HCT116 (cell line): ENCODE results near the gene RRAS2. TPM values are rescaled to one million over a fixed set of nuclear protein-coding genes. Genes with fewer than 3 reads are reported as not detected.
A peak's percentile ranks its signal among the peaks of the same experiment; 100 is the strongest.

Experiments used
- ATAC-seq: fragments of 200-7000 bp; cut with Tn5 transposase; 2 replicates; pipeline ENCODE4 v1.9.1; 2020; ENCODE audit warnings: mild to moderate bottlenecking, moderate library complexity
- BruUV-seq: library from RNA; stranded (reverse); fragments of 400-500 nt; replicated peaks from 2 replicates; lab custom pipeline; 2021; lab: Mats Ljungman, UMichigan
- CTCF ChIA-PET: fragments of 300-600 bp; sonication (Branson Sonifier 250); formaldehyde crosslinking; loops from one replicate; lab custom pipeline; 2021; ENCODE audit warnings: antibody characterized with exemption; lab: Charles Lee
- POLR2A ChIA-PET: fragments of 300-600, 350-600 bp; sonication (Branson Sonifier 250); formaldehyde crosslinking; loops from one replicate; lab custom pipeline; 2021; ENCODE audit warnings: antibody characterized with exemption; lab: Charles Lee
- RAD21 ChIA-PET, 2 experiments: fragments of 300-600 bp; sonication (Branson Sonifier 250); formaldehyde crosslinking; loops; one replicate each; lab custom pipeline; 2023; ENCODE audit warnings: low total read pairs in 2 of 2; ENCODE audit not compliant: uncharacterized antibody in 2 of 2, unreplicated experiment in 2 of 2, low non-redundant PET in 1 of 2; lab: Charles Lee
- DNase-seq: peaks from one replicate; pipeline ENCODE4 v3.0.0-alpha.2; 2010; ENCODE audit warnings: low read depth, low spot score
- H2AFZ ChIP-seq: fragments of 200-600 bp; shearing (Covaris generic), sonication (generic); 2 replicates; pipeline ENCODE4 v1.6.1; 2017; ENCODE audit warnings: low read depth, mixed run types, mixed read lengths, antibody characterized with exemption, low read length; ENCODE audit not compliant: poor library complexity, severe bottlenecking
- H3K27ac ChIP-seq: 2 replicates; pipeline ENCODE4 v1.5.1; 2012; ENCODE audit warnings: low read depth, low read length
- H3K27me3 ChIP-seq: fragments of 200-600 bp; sonication (generic); 2 replicates; pipeline ENCODE4 v1.6.1; 2016; ENCODE audit warnings: mixed run types, low read length, mixed read lengths; ENCODE audit not compliant: insufficient read depth
- H3K36me3 ChIP-seq, 2 experiments: fragments of 200-500 bp in 1 of 2; fragments of 200-600 bp in 1 of 2; sonication (Bioruptor generic) in 1 of 2; sonication (generic) in 1 of 2; 2 replicates each; pipeline versions ENCODE4 v1.5.1 to v1.6.1; 2014 to 2016; ENCODE audit warnings: low read length in 2 of 2, inconsistent platforms in 1 of 2, mixed read lengths in 1 of 2, mixed run types in 1 of 2; ENCODE audit not compliant: insufficient read depth in 2 of 2, control insufficient read depth in 1 of 2
- H3K4me1 ChIP-seq, 2 experiments: fragments of 200-600 bp in 1 of 2; sonication (generic) in 1 of 2; 2 replicates each; pipeline versions ENCODE4 v1.5.1 to v1.6.1; 2012 to 2017; ENCODE audit warnings: low read length in 2 of 2, inconsistent platforms in 1 of 2, mild to moderate bottlenecking in 1 of 2, mixed read lengths in 1 of 2, mixed run types in 1 of 2, moderate library complexity in 1 of 2; ENCODE audit not compliant: insufficient read depth in 2 of 2, control insufficient read depth in 1 of 2
- H3K4me2 ChIP-seq: fragments of 200-600 bp; sonication (generic); 2 replicates; pipeline ENCODE4 v1.6.1; 2017; ENCODE audit warnings: mixed run types, low read length, mixed read lengths
- H3K4me3 ChIP-seq, 2 experiments: fragments of 200-600 bp in 1 of 2; sonication (generic) in 1 of 2; replicated peaks in 1 of 2; 2 replicates each; pipeline ENCODE4 v1.5.1; 2011 to 2016; ENCODE audit warnings: low read length in 2 of 2, control low read depth in 1 of 2, low read depth in 1 of 2, mild to moderate bottlenecking in 1 of 2, mixed read lengths in 1 of 2, mixed run types in 1 of 2
- H3K79me2 ChIP-seq: fragments of 200-600 bp; sonication (generic); 2 replicates; pipeline ENCODE4 v1.6.1; 2017; ENCODE audit warnings: mild to moderate bottlenecking, mixed run types, low read length, moderate library complexity, mixed read lengths; ENCODE audit not compliant: insufficient read depth
- H3K9ac ChIP-seq: fragments of 200-600 bp; sonication (generic); 2 replicates; pipeline ENCODE4 v1.6.1; 2016; ENCODE audit warnings: low read length, mixed read lengths
- H3K9me2 ChIP-seq: fragments of 200-600 bp; sonication (generic), shearing (Covaris generic); 2 replicates; pipeline ENCODE4 v1.6.1; 2017; ENCODE audit warnings: mixed run types, mild to moderate bottlenecking, moderate library complexity; ENCODE audit not compliant: insufficient read depth
- H3K9me3 ChIP-seq, 2 experiments: fragments of 200-500 bp in 1 of 2; fragments of 200-600 bp in 1 of 2; sonication (Bioruptor generic) in 1 of 2; sonication (generic) in 1 of 2; 2 replicates each; pipeline ENCODE4 v1.6.1; 2014 to 2017; ENCODE audit warnings: low read length in 2 of 2, mixed read lengths in 2 of 2, inconsistent platforms in 1 of 2, low read depth in 1 of 2, mild to moderate bottlenecking in 1 of 2, mixed run types in 1 of 2, moderate library complexity in 1 of 2; ENCODE audit not compliant: control insufficient read depth in 1 of 2, insufficient read depth in 1 of 2
- H4K20me1 ChIP-seq: fragments of 200-600 bp; sonication (generic), shearing (Covaris generic); 2 replicates; pipeline ENCODE4 v1.6.1; 2017; ENCODE audit warnings: mixed run types, mild to moderate bottlenecking, moderate library complexity; ENCODE audit not compliant: insufficient read depth
- CEBPB ChIP-seq: IDR thresholded peaks from 2 replicates; pipeline ENCODE4 v1.6.1; 2012; ENCODE audit warnings: low read depth
- CTCF ChIP-seq, 3 experiments: fragments of 200-600 bp in 1 of 3; sonication (generic) in 1 of 3; IDR thresholded peaks in 2 of 3; conservative IDR thresholded peaks in 1 of 3; 2 replicates each; pipeline ENCODE4 v1.5.1; 2012 to 2017; ENCODE audit warnings: low read depth in 2 of 3, low read length in 2 of 3, antibody characterized with exemption in 1 of 3, borderline replicate concordance in 1 of 3, control low read depth in 1 of 3, mild to moderate bottlenecking in 1 of 3, mixed read lengths in 1 of 3, mixed run types in 1 of 3, moderate library complexity in 1 of 3; ENCODE audit not compliant: insufficient read depth in 1 of 3
- FOSL1 ChIP-seq: IDR thresholded peaks from 2 replicates; pipeline ENCODE4 v1.6.1; 2012; ENCODE audit warnings: low read depth
- intact Hi-C: fragments of 100-400 bp; cut with micrococcal nuclease; formaldehyde crosslinking; loops from 2 replicates; pipeline ENCODE4 v1.10.0; 2022
- total RNA-seq: library from RNA; stranded (reverse); gene quantifications from one replicate; pipeline ENCODE4 v1.2.1, GENCODE V29; 2021; ENCODE audit not compliant: unreplicated experiment
- TF ChIP-seq, protein P1 (sequence below): IDR thresholded peaks from 2 replicates; pipeline ENCODE4 v1.6.1; 2012
- TF ChIP-seq, protein P2 (sequence below): IDR thresholded peaks from 2 replicates; pipeline ENCODE4 v1.6.1; 2012; ENCODE audit warnings: low read depth

Gene RRAS2
- total RNA-seq, 1 experiment from 2014 or later: 54.5 TPM

- no peaks in the 10 kb centered on the region for H3K79me2 ChIP-seq
- RAD21 ChIA-PET: no interaction called here
- POLR2A ChIA-PET: no interaction called here
- H3K4me1 ChIP-seq: peaks cover 3 to 17% of the 10 kb centered on the region in 2 experiments; a peak in 2 of 4 replicates
- intact Hi-C loops: no loop called here
- DNase-seq (peak; percentile 26), ATAC-seq (peak; percentile 57)
- no TSS peak for BruUV-seq
- no peaks in the 10 kb centered on the region for H3K9me3 ChIP-seq
- H3K9ac ChIP-seq: no peak overlapping the region
- no peaks in the 10 kb centered on the region for H4K20me1 ChIP-seq
- no peak overlapping the region for H2AFZ ChIP-seq
- no peak overlapping the region for H3K27ac ChIP-seq
- TF ChIP-seq CEBPB: peak; percentile 87
- TF ChIP-seq, protein P1, sequence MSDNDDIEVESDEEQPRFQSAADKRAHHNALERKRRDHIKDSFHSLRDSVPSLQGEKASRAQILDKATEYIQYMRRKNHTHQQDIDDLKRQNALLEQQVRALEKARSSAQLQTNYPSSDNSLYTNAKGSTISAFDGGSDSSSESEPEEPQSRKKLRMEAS: no peak
- TF ChIP-seq, protein P2, sequence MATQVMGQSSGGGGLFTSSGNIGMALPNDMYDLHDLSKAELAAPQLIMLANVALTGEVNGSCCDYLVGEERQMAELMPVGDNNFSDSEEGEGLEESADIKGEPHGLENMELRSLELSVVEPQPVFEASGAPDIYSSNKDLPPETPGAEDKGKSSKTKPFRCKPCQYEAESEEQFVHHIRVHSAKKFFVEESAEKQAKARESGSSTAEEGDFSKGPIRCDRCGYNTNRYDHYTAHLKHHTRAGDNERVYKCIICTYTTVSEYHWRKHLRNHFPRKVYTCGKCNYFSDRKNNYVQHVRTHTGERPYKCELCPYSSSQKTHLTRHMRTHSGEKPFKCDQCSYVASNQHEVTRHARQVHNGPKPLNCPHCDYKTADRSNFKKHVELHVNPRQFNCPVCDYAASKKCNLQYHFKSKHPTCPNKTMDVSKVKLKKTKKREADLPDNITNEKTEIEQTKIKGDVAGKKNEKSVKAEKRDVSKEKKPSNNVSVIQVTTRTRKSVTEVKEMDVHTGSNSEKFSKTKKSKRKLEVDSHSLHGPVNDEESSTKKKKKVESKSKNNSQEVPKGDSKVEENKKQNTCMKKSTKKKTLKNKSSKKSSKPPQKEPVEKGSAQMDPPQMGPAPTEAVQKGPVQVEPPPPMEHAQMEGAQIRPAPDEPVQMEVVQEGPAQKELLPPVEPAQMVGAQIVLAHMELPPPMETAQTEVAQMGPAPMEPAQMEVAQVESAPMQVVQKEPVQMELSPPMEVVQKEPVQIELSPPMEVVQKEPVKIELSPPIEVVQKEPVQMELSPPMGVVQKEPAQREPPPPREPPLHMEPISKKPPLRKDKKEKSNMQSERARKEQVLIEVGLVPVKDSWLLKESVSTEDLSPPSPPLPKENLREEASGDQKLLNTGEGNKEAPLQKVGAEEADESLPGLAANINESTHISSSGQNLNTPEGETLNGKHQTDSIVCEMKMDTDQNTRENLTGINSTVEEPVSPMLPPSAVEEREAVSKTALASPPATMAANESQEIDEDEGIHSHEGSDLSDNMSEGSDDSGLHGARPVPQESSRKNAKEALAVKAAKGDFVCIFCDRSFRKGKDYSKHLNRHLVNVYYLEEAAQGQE: no peak
- TF ChIP-seq CTCF (IDR thresholded peaks at IDR 0.05 in 2 of 3, conservative IDR thresholded peaks at IDR 0.05 in 1 of 3; ENCODE audit: borderline replicate concordance in 1 of 3, insufficient read depth in 1 of 3, low read depth in 2 of 3, low read length in 2 of 3): no peak
- peak; percentile 60 for TF ChIP-seq FOSL1
- no peaks in the 10 kb centered on the region for H3K27me3 ChIP-seq
- CTCF ChIA-PET: interaction anchor here (1.0 kb wide), 1 partner anchor 8 kb away, joined by 4 read pairs; no protein-coding TSS in a partner anchor
- H3K4me3 ChIP-seq: no peak overlapping the region
- H3K4me2 ChIP-seq: peak overlapping the region; percentile 31
- no peaks in the 10 kb centered on the region for H3K36me3 ChIP-seq
- no peaks in the 10 kb centered on the region for H3K9me2 ChIP-seq
These were observed 100.6 kb downstream of the RRAS2 start for GRCh38 chr11:14258221-14258935.
